Type B pancreatic cell (in vitro differentiated cells): ENCODE data around the gene SPOP. TPM values are rescaled to one million over a fixed set of nuclear protein-coding genes. Genes with fewer than 3 reads are reported as not detected.
"Not testable (repeated sequence)": the region's sequence is repeated elsewhere in the genome, so short reads cannot be mapped to it uniquely, and the experiment has no call there.

ENCODE experiments used
- DNase-seq: peaks from one replicate; pipeline ENCODE4 v3.0.0; 2021; ENCODE audit warnings: mixed read lengths; ENCODE audit not compliant: unreplicated experiment; ENCODE audit errors: extremely low spot score
- H3K27ac Mint-ChIP-seq: 2 replicates; pipeline ENCODE4 v1.8.0; 2021; ENCODE audit warnings: mild to moderate bottlenecking, mixed read lengths
- H3K27me3 Mint-ChIP-seq: 2 replicates; pipeline ENCODE4 v1.8.0; 2021; ENCODE audit warnings: mixed read lengths
- H3K36me3 Mint-ChIP-seq: 2 replicates; pipeline ENCODE4 v1.8.0; 2021; ENCODE audit warnings: mixed read lengths
- H3K4me1 Mint-ChIP-seq: one replicate; pipeline ENCODE4 v1.8.0; 2021; ENCODE audit warnings: mixed read lengths; ENCODE audit not compliant: unreplicated experiment
- H3K4me3 Mint-ChIP-seq: 2 replicates; pipeline ENCODE4 v1.8.0; 2021; ENCODE audit warnings: mild to moderate bottlenecking, mixed read lengths
- H3K9me3 Mint-ChIP-seq: 2 replicates; pipeline ENCODE4 v1.8.0; 2021; ENCODE audit warnings: mixed read lengths
- CTCF ChIP-seq: fragments of 200-600 bp; sonication (generic); conservative IDR thresholded peaks from 2 replicates; pipeline ENCODE4 v1.5.0; 2021; ENCODE audit warnings: antibody characterized with exemption, mild to moderate bottlenecking
- total RNA-seq: library from RNA; stranded (reverse); gene quantifications from 2 replicates; pipeline ENCODE4 v1.2.1, GENCODE V29; 2021; ENCODE audit warnings: low replicate concordance

Gene SPOP
- total RNA-seq, 1 donor from 2014 or later: 67.7 TPM

DNA sequence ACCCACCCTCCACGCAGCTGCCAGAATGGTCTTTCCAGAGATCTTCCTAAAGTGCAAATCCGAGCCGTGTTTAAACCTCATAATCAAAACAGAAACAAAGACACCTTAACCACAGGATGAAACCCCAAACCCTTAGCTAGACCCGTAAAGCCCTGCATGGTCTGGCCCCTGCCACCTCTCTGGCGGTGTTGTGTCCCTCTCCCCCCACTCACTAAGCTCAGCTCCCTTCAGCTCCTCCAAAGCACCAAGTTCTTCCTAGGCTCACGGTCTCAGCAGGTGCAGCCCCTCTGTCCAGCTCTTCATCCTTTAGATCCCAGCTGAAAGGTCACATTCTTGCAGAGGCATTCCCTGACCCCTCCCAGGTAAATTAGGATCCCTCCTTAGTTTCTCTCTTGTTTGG, 106.6 kb downstream of the SPOP start:
- Mint-ChIP-seq H3K9me3 (no peaks in the 10 kb centered on the region), H3K4me3 (peak overlapping the region; percentile 79), H3K27me3 (peaks cover 66% of the 10 kb centered on the region), H3K27ac (no peak overlapping the region), H3K36me3 (no peaks in the 10 kb centered on the region), H3K4me1 (peaks cover under 1% of the 10 kb centered on the region)
- no peak for DNase-seq
- TF ChIP-seq CTCF: no peak

DNA sequence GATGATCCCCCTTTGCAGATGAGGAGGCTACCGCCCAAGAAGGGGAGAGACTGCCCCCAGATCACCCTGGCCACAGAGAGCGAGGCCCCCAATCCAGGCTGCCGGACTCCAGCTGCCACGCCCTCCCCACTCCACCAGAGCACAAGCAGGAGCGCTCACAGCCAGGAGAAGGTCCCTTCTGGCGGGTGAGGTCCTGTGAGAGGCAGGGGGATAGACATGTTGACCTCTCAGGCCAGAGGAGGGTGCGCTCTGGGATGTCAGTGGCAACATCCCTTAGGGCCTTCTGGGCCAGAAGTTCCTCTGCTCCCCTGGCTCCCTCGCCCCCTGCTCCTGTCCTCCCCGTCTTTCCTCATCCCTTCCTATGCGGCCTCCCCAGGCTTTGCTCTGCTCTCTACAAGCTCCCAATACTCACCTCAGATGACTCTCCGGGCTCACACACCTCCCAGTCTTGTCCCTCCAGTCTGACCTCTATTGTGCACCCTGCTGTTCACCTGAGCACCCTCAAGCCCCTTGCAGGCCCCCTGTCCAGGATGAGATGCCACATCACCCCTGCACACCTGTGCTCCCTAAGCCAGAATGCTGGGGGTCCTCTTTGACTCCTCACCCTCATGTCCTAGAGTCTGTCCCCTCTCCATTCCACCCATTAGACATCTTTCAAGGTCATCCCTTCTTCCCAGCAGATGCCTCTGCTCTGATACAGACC, 107.2 kb downstream of the SPOP start:
- no peak for DNase-seq
- H3K36me3 Mint-ChIP-seq: no peaks in the 10 kb centered on the region
- H3K4me3 Mint-ChIP-seq: peak overlapping the region; percentile 79
- H3K27ac Mint-ChIP-seq: no peak overlapping the region
- no peaks in the 10 kb centered on the region for H3K9me3 Mint-ChIP-seq
- H3K27me3 Mint-ChIP-seq: peaks cover 72% of the 10 kb centered on the region
- H3K4me1 Mint-ChIP-seq: peaks cover 6% of the 10 kb centered on the region
- TF ChIP-seq CTCF: no peak

GRCh38 chr17:49568695-49569047, 109.2 kb downstream of the SPOP start:
- H3K9me3 Mint-ChIP-seq, H3K36me3 Mint-ChIP-seq, H3K4me3 Mint-ChIP-seq, DNase-seq, H3K4me1 Mint-ChIP-seq, H3K27ac Mint-ChIP-seq: not testable (repeated sequence)
- peaks cover 58% of the 10 kb centered on the region for H3K27me3 Mint-ChIP-seq

GRCh38 chr17:49567871-49568694, 109.8 kb downstream of the SPOP start:
- Mint-ChIP-seq H3K27ac (peak overlapping the region; percentile 56), H3K4me3 (peak overlapping the region; percentile 82), H3K4me1 (peaks cover 8% of the 10 kb centered on the region), H3K9me3 (no peaks in the 10 kb centered on the region), H3K27me3 (peaks cover 58% of the 10 kb centered on the region), H3K36me3 (no peaks in the 10 kb centered on the region)
- peak; percentile 96 for TF ChIP-seq CTCF
- DNase-seq: peak; percentile 92

GRCh38 chr17:49567104-49567521, 110.8 kb downstream of the SPOP start:
- DNase-seq: no peak
- Mint-ChIP-seq H3K27me3 (peaks cover 52% of the 10 kb centered on the region), H3K4me3 (peak overlapping the region; percentile 74), H3K9me3 (no peaks in the 10 kb centered on the region), H3K4me1 (peaks cover 8% of the 10 kb centered on the region), H3K36me3 (no peaks in the 10 kb centered on the region), H3K27ac (no peak overlapping the region)
- no peak for TF ChIP-seq CTCF

DNA sequence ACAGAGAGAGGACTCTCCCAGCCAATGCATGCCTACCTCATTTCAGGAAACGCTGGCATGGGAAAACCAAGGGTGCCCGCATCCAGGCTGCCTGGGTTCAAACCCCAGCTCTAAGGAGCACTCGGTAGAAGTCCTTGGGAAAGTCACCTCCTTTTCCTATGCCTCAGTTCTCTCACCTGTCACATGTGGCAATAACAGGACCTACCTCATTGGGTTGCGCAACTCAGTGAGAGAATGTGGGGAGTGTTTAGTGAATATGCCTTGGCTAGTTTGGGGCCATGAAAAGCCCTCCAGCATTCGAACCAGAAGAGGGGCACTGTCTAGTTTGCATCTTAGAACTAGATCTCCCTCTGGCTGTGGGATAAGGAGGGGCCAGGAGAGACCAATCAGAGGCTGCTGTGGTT, 111.2 kb downstream of the SPOP start:
- Mint-ChIP-seq H3K36me3 (no peaks in the 10 kb centered on the region), H3K4me1 (peaks cover 8% of the 10 kb centered on the region), H3K27me3 (peaks cover 50% of the 10 kb centered on the region), H3K4me3 (peak overlapping the region; percentile 74), H3K9me3 (no peaks in the 10 kb centered on the region), H3K27ac (no peak overlapping the region)
- TF ChIP-seq CTCF: no peak
- DNase-seq: no peak
